Esophagus muscularis mucosa (tissue), 3 donors: Measurements from ENCODE around the gene PPM1M.

Experiments
- POLR2AphosphoS5 ChIP-seq, 2 donors: sonication (generic); formaldehyde crosslinking; IDR thresholded peaks; one replicate each; pipeline ENCODE4 v1.6.1; 2017; ENCODE audit warnings: antibody characterized with exemption in 2 of 2
- TF ChIP-seq, protein P1 (sequence below), 3 experiments: fragments of 200-600 bp in 2 of 3; fragments of 450-650 bp in 1 of 3; sonication (generic) in 2 of 3; IDR thresholded peaks; one replicate each; pipeline ENCODE4 v1.5.1; 2017 to 2019; ENCODE audit warnings: antibody characterized with exemption in 3 of 3, mild to moderate bottlenecking in 2 of 3, moderate library complexity in 1 of 3

DNA sequence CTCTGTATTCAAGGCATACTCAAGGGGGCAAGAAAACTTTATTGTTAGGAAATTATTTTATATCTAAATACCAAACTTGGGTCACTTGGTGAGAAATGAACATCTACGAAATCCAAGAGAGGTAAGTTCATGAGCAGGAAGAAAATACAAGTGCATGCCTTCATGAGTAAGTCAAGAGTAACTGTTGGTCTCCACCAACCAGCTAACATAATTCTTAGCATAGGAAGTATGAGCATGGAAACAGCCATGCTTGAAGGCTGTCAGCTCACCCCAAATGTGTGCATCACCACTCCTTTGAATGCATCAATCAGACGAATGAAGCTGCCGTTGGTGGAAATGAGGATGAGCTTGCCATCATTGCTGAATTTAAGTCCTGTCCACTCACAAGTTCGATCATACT, 13.9 kb downstream of the PPM1M start:
- TF ChIP-seq, protein P1, sequence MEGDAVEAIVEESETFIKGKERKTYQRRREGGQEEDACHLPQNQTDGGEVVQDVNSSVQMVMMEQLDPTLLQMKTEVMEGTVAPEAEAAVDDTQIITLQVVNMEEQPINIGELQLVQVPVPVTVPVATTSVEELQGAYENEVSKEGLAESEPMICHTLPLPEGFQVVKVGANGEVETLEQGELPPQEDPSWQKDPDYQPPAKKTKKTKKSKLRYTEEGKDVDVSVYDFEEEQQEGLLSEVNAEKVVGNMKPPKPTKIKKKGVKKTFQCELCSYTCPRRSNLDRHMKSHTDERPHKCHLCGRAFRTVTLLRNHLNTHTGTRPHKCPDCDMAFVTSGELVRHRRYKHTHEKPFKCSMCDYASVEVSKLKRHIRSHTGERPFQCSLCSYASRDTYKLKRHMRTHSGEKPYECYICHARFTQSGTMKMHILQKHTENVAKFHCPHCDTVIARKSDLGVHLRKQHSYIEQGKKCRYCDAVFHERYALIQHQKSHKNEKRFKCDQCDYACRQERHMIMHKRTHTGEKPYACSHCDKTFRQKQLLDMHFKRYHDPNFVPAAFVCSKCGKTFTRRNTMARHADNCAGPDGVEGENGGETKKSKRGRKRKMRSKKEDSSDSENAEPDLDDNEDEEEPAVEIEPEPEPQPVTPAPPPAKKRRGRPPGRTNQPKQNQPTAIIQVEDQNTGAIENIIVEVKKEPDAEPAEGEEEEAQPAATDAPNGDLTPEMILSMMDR (IDR thresholded peaks at IDR 0.05) = no peak
- TF ChIP-seq POLR2AphosphoS5 (IDR thresholded peaks at IDR 0.05) = no peak
